GM18870 (cell line): ENCODE results near the gene SVOP.
"Not testable (repeated sequence)": the region's sequence is repeated elsewhere in the genome, so short reads cannot be mapped to it uniquely, and the experiment has no call there.

ENCODE experiments used
- ATAC-seq: cut with Tn5 transposase; IDR thresholded peaks from one replicate; pipeline ENCODE4 v1.9.1; 2021; ENCODE audit warnings: moderate library complexity; ENCODE audit not compliant: unreplicated experiment

The SVOP gene

DNA sequence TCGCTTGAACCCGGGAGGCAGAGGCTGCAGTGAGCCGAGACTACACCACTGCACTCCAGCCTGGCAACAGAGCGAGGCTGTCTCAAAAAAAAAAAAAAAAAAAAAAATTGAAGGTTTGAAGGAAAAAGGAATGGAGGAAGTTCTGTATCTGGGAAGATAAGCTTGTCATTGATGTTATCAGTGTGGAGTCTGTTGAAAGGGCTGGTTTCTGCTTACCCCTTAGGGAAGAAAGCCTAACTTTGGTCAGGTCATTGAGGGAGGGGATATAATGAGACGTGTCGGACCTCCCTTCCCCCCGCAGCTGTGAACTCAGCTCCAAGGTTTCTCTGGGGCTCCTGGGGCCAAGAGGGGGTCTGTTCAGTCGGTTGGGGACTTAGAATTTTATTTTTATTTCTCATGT, 124.5 kb downstream of the SVOP start:
- ATAC-seq = no peak

GRCh38 chr12:108895220-108895802, 125.6 kb downstream of the SVOP start:
- ATAC-seq = no peak

DNA sequence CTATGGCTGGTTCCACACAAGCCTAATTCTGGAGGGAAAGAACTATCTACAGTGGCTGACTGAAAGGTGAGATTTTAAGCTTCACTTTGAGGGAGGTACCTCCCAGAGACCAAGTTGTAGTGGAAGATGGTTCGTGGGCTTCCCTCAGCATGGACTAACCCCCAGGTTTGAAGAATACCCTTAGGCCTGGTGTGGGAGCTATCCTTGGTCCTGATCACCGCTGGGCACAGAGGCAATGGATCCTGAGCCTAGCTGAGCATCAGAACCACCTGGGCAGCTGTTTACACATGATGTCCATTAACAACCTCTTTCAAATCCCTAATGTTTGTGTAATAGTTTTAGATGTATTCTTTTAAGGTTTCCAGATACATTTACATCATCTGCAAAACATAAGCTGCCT, 130.7 kb downstream of the SVOP start:
- ATAC-seq = no peak

DNA sequence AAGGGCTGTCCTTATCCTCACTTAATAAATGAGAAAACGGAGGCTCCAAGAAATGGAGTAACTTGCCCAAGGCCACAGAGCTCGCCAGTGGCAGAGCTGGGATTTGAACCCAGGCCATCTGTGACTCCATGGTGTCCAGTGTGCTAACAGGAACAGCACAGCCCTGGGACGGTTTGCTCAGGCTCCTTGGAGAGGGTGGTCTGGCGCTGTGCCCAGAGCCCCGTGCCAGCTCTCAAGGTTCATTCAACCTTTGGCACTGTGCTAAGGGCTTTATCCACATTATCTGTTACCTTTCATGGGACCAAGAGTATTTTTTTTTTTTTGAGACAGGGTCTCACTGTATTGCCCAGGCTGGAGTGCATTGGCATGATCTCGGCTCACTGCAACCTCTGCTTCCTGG, 132.8 kb downstream of the SVOP start:
- no peak for ATAC-seq

GRCh38 chr12:108886873-108887629, 133.8 kb downstream of the SVOP start:
- no peak for ATAC-seq

- no peak for ATAC-seq
These were observed 136.5 kb downstream of the SVOP start for GRCh38 chr12:108884116-108885012.

DNA sequence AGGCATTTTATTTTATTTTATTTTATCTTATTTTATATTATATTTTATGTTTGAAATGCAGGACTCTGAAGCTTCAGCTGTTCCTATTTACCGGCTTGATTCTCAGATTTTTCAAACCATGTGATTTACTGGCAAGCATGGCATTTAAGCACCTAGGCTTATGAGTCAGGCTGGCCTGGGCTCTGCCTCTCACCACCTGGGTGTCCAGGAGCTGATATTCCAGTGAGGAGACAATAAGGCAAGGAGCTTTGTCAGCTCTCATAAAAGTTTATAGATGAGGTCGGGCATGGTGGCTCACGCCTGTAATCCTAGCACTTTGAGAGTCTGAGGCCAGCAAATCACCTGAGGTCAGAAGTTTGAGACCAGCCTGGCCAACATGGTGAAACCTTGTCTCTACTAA, 138.9 kb downstream of the SVOP start:
- ATAC-seq = no peak

- no peak for ATAC-seq
These were observed 141.1 kb downstream of the SVOP start, which contains the start of gene DAO for GRCh38 chr12:108879615-108880254. TSS of gene DAO (plus strand) at chr12:108880092. CDS start at chr12:108885007, 4,915 bp downstream.

DNA sequence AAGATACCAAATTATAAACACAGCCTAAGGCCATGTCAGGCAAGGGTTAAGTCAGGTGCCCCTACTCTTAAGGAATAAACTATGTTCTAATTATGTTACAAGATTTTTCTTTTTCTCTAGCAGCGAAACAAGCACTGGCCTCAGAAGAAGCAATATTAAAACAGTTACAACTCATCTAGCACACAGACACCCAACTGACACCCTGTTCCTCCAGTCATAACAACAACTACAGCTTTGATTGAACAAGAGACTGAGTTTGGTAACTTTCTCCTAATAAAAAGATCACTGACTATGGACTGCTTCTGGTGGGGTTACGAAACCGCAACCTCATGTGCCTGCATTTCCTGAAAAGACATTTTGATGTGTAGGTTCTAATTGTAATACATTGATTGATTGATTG, 144.3 kb downstream of the SVOP start:
- no peak for ATAC-seq

- ATAC-seq = no peak
These were observed 145.0 kb downstream of the SVOP start for GRCh38 chr12:108875682-108876361.

- no peak for ATAC-seq
These were observed 145.6 kb downstream of the SVOP start for GRCh38 chr12:108875280-108875679.

DNA sequence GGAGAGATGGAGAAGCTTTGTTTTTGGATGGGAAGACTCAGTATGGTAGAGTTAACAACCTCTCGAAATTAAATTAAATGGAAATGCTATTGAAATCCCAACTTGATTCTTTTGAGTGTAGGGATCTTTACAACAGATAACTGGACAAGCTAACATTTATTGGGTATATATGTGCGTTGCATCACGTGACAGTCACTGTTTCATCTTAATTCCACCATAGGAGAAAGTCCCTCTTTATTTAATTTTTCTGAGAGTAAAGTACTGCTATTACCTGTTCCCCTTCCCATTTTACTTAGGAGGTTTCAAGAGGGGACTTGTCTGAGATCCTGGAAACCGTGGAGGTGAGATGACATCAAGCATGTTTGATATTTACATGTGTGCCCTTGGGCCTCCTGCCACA, 152.1 kb downstream of the SVOP start:
- no peak for ATAC-seq

- not testable (repeated sequence) for ATAC-seq
These were observed 154.8 kb downstream of the SVOP start for GRCh38 chr12:108866083-108866482.

- ATAC-seq = no peak
These were observed 155.7 kb downstream of the SVOP start for GRCh38 chr12:108865169-108865568.

- no peak for ATAC-seq
These were observed 158.3 kb downstream of the SVOP start for GRCh38 chr12:108862588-108862959.

- ATAC-seq = no peak
These were observed 158.8 kb downstream of the SVOP start for GRCh38 chr12:108861878-108862587.

DNA sequence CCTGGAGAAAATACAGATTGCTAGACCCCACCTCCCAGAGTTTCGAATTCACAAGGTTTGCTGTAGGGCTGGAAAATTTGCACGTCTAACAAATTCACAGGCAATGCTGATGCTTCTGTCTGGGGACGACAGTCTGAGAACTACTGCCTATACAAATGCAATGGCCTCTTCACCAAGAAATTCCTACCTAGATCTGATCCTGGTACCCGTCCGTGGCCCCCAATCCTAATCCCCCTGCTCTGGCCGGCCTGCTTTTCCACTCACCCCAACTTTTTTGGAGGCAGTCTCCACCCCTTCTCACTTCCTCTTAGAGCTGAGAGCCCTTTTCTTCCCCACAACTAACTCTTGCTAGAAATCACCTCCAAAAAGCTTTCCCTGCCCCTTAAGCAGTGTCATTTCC, 160.4 kb downstream of the SVOP start:
- ATAC-seq = no peak

GRCh38 chr12:108859923-108860291, 161.0 kb downstream of the SVOP start:
- ATAC-seq = no peak

DNA sequence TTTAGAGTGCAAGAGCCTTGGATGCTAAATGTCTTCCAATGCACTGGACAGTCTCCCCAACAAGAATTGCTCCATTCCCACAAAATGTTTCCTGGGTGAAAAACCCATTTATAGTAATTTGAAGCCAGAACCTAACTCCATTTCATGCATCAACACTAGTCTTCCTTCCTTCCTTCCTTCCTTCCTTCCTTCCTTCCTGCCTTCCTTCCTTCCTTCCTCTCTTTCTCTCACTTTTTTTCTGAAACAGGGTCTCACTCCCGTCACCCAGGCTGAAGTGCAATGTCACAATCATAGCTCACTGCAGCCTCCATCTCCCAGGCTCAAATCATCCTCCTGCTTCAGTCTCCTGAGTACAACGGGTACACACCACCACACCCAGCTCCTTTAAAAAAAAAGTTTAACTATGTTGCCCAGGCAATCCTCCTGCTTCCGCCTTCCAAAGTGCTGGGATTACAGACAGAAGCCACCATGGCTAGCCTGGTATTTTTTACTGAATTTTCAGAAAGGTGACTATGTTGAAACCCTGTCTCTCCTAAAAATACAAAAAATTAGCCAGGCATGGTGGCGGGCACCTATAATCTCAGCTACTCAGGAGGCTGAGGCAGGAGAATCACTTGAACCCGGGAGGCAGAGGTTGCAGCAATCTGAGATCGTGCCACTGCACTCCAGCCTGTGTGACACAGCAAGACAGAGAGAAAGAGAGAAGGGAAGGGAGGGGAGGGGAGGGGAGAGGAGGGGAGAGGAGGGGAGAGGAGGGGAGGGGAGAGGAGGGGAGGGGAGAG, 161.5 kb downstream of the SVOP start:
- not testable (repeated sequence) for ATAC-seq
